HepG2 (cell line): Measurements from ENCODE around the gene VSIG10L2. TPM values are rescaled to one million over a fixed set of nuclear protein-coding genes. Genes with fewer than 3 reads are reported as not detected.

Experiments used
- ATAC-seq: fragments of 200-7000 bp; cut with Tn5 transposase; 3 replicates; pipeline ENCODE4 v1.9.1; 2020; ENCODE audit warnings: mild to moderate bottlenecking, moderate library complexity
- BruUV-seq: library from RNA; stranded (reverse); fragments of 400-500 nt; replicated peaks from 2 replicates; lab custom pipeline; 2021; lab: Mats Ljungman, UMichigan
- CTCF ChIA-PET: fragments of 300-600 bp; formaldehyde crosslinking; extraction: SDS; loops from one replicate; lab custom pipeline; 2021; ENCODE audit warnings: low total read pairs, inconsistent platforms, low intra/inter-chr PET ratio; lab: Yijun Ruan, JAX
- POLR2A ChIA-PET: fragments of 350-600 bp; sonication (Branson Sonifier 250); formaldehyde crosslinking; loops from one replicate; lab custom pipeline; 2020; ENCODE audit warnings: antibody characterized with exemption, inconsistent platforms; lab: Yijun Ruan, JAX
- DNase-seq: peaks from one replicate; pipeline ENCODE4 v3.0.0-alpha.2; 2015; ENCODE audit warnings: low spot score
- FAIRE-seq: peaks from 3 replicates; lab custom pipeline; 2011; peaks lifted over from hg19 to GRCh38; lab: Jason Lieb, UNC
- H2AFZ ChIP-seq: one replicate; pipeline ENCODE4 v1.6.1; 2011; ENCODE audit warnings: low read length, inconsistent platforms
- H3K27ac ChIP-seq: fragments of 300-600 bp; 3 replicates; pipeline ENCODE4 v1.8.0; 2011; ENCODE audit warnings: mixed run types, mild to moderate bottlenecking, mixed read lengths, low read length, inconsistent platforms; ENCODE audit not compliant: insufficient read depth; ENCODE audit errors: extremely low read length
- H3K27me3 ChIP-seq, 2 experiments: fragments of 200-600 bp in 1 of 2; 2 replicates in 1 of 2; 3 replicates in 1 of 2; pipeline versions ENCODE4 v1.6.0 to v1.8.0; 2011; ENCODE audit warnings: low read length in 2 of 2, mild to moderate bottlenecking in 2 of 2, moderate library complexity in 2 of 2, inconsistent platforms in 1 of 2; ENCODE audit not compliant: insufficient read depth in 2 of 2, control insufficient read depth in 1 of 2
- H3K36me3 ChIP-seq, 2 experiments: fragments of 200-600 bp in 1 of 2; replicated peaks in 1 of 2; 2 replicates in 1 of 2; 3 replicates in 1 of 2; pipeline versions ENCODE4 v1.5.1 to v1.8.0; 2011; ENCODE audit warnings: low read length in 2 of 2, inconsistent platforms in 1 of 2; ENCODE audit not compliant: insufficient read depth in 2 of 2, control insufficient read depth in 1 of 2
- H3K4me1 ChIP-seq: 2 replicates; pipeline ENCODE4 v1.5.1; 2012; ENCODE audit warnings: low read length, inconsistent platforms; ENCODE audit not compliant: insufficient read depth
- H3K4me2 ChIP-seq: 2 replicates; pipeline ENCODE4 v1.6.0; 2011; ENCODE audit warnings: low read depth, low read length, inconsistent platforms
- H3K4me3 ChIP-seq, 3 experiments: fragments of 200-600 bp in 1 of 3; sonication (generic), shearing (Covaris generic) in 1 of 3; replicated peaks in 1 of 3; 2 replicates each; pipeline ENCODE4 v1.5.1; 2011 to 2016; ENCODE audit warnings: low read length in 3 of 3, inconsistent platforms in 2 of 3, low read depth in 2 of 3, mild to moderate bottlenecking in 2 of 3, control low read depth in 1 of 3, mixed read lengths in 1 of 3; ENCODE audit not compliant: insufficient read depth in 1 of 3
- H3K79me2 ChIP-seq: one replicate; pipeline ENCODE4 v1.6.1; 2011; ENCODE audit warnings: low read length, inconsistent platforms; ENCODE audit not compliant: insufficient read depth
- H3K9ac ChIP-seq: 2 replicates; pipeline ENCODE4 v1.6.0; 2011; ENCODE audit warnings: mild to moderate bottlenecking, low read depth, low read length, inconsistent platforms; ENCODE audit not compliant: insufficient read depth
- H3K9me3 ChIP-seq: 2 replicates; pipeline ENCODE4 v1.5.1; 2012; ENCODE audit warnings: mild to moderate bottlenecking, low read length
- H4K20me1 ChIP-seq: 2 replicates; pipeline ENCODE4 v1.6.0; 2011; ENCODE audit warnings: inconsistent platforms, mild to moderate bottlenecking, low read length, moderate library complexity; ENCODE audit not compliant: insufficient read depth
- CC2D1A ChIP-seq: sonication (generic); formaldehyde crosslinking; IDR thresholded peaks from 2 replicates; pipeline ENCODE4 v1.8.1; 2023; ENCODE audit warnings: mild to moderate bottlenecking, missing genetic modification reagents
- CERS6 ChIP-seq: sonication (generic); formaldehyde crosslinking; IDR thresholded peaks from 2 replicates; pipeline ENCODE4 v1.5.0; 2020; ENCODE audit warnings: missing genetic modification reagents
- HDAC1 ChIP-seq: sonication (generic); formaldehyde crosslinking; IDR thresholded peaks from 2 replicates; pipeline ENCODE4 v1.5.1; 2020; ENCODE audit warnings: mild to moderate bottlenecking, missing genetic modification reagents
- KLF16 ChIP-seq, 2 experiments: sonication (generic) in 1 of 2; formaldehyde crosslinking in 1 of 2; IDR thresholded peaks; 2 replicates each; pipeline versions ENCODE4 v1.6.1 to v1.8.0; 2016 to 2023; ENCODE audit warnings: missing genetic modification reagents in 2 of 2, missing compliant biosample characterization in 1 of 2
- MEF2D ChIP-seq: sonication (generic); formaldehyde crosslinking; IDR thresholded peaks from 2 replicates; pipeline ENCODE4 v1.5.1; 2020; ENCODE audit warnings: mild to moderate bottlenecking, missing genetic modification reagents
- MIER3 ChIP-seq: IDR thresholded peaks from 2 replicates; pipeline ENCODE4 v1.6.1; 2016; ENCODE audit warnings: missing compliant biosample characterization, borderline replicate concordance
- NR2F2 ChIP-seq: IDR thresholded peaks from 2 replicates; pipeline ENCODE4 v1.6.1; 2012; ENCODE audit warnings: low read depth, inconsistent platforms, borderline replicate concordance
- SATB2 ChIP-seq: sonication (generic); formaldehyde crosslinking; IDR thresholded peaks from 2 replicates; pipeline ENCODE4 v1.5.0; 2020; ENCODE audit warnings: missing genetic modification reagents
- SMARCE1 ChIP-seq: fragments of 450-650 bp; IDR thresholded peaks from 2 replicates; pipeline ENCODE4 v1.6.1; 2017; ENCODE audit warnings: borderline replicate concordance
- STAG1 ChIP-seq: sonication (generic); formaldehyde crosslinking; IDR thresholded peaks from 2 replicates; pipeline ENCODE4 v1.4.0; 2020; ENCODE audit warnings: missing genetic modification reagents
- SUZ12 ChIP-seq: fragments of 150-350 bp; IDR thresholded peaks from 2 replicates; pipeline ENCODE4 v1.6.1; 2014; ENCODE audit warnings: low read depth, low read length
- ZNF331 ChIP-seq: sonication (generic); formaldehyde crosslinking; IDR thresholded peaks from 2 replicates; pipeline ENCODE4 v1.4.0; 2020; ENCODE audit warnings: missing genetic modification reagents
- ZNF556 ChIP-seq: sonication (generic); formaldehyde crosslinking; IDR thresholded peaks from 2 replicates; pipeline ENCODE4 v1.4.0; 2020; ENCODE audit warnings: mild to moderate bottlenecking, missing genetic modification reagents, borderline replicate concordance
- ZNF761 ChIP-seq: sonication (generic); formaldehyde crosslinking; conservative IDR thresholded peaks from 2 replicates; pipeline ENCODE4 v1.4.0; 2020; ENCODE audit warnings: mild to moderate bottlenecking, missing genetic modification reagents
- WGBS: methylation state at CpG from one replicate; pipeline ENCODE4 v1.1.6; 2017; ENCODE audit warnings: low lambda C conversion rate; 5-methylcytosine and 5-hydroxymethylcytosine counted together
- in situ Hi-C: cut with HindIII; loops from 2 replicates; pipeline ENCODE4 v1.10.0; 2017; ENCODE audit warnings: low pct_unique_long_range_greater_than_20kb; ENCODE audit not compliant: extremely low pct_ligation_motif_present
- intact Hi-C: fragments of 100-400 bp; cut with micrococcal nuclease; formaldehyde crosslinking; loops from one replicate; pipeline ENCODE4 v1.10.0; 2022; ENCODE audit not compliant: unreplicated experiment
- polyA plus RNA-seq, 8 experiments: library from polyadenylated mRNA; depleted of rRNA in 3 of 8; stranded (reverse) in 7 of 8; unstranded in 1 of 8; fragments of >200 nt; fragmentation: Illumina TruSeq in 4 of 8; extraction: Trizol in 4 of 8; gene quantifications; 2 replicates each; pipeline versions ENCODE4 v1.2.1 to v1.2.3, GENCODE V29; 2011 to 2016; ENCODE audit warnings: low read depth in 4 of 8, missing spikeins in 1 of 8, mixed read lengths in 1 of 8; ENCODE audit not compliant: insufficient read depth in 1 of 8
- total RNA-seq, 5 experiments: library from RNA; depleted of rRNA; stranded (reverse); fragments of >200 nt; fragmentation: Illumina TruSeq; extraction: Trizol; gene quantifications; 2 replicates each; pipeline ENCODE4 v1.2.3, GENCODE V29; 2016; ENCODE audit warnings: low read depth in 1 of 5

VSIG10L2 gene
- total and polyA plus RNA-seq, 2 of the 13 experiments (the other 11 are each of a cell fraction or from before 2014, with no cell fraction given): 0.21 TPM; not detected in 1

GRCh38 chr11:125931116-125931515, 14.7 kb upstream of the VSIG10L2 start:
- TF ChIP-seq SUZ12: no peak
- TF ChIP-seq STAG1 (CRISPR knock-in tag): no peak
- TF ChIP-seq CC2D1A (CRISPR knock-in tag): no peak
- TF ChIP-seq HDAC1: no peak
- no peak for TF ChIP-seq ZNF761 (CRISPR knock-in tag)
- TF ChIP-seq ZNF331 (CRISPR knock-in tag): no peak
- no peak for TF ChIP-seq NR2F2
- TF ChIP-seq MEF2D (CRISPR knock-in tag): no peak
- no peak for TF ChIP-seq SATB2 (CRISPR knock-in tag)
- no peak for TF ChIP-seq KLF16 (CRISPR knock-in tag; IDR thresholded peaks at IDR 0.05)
- no peak for TF ChIP-seq SMARCE1
- TF ChIP-seq CERS6 (CRISPR knock-in tag): no peak
- no peak for TF ChIP-seq MIER3 (CRISPR knock-in tag)
- TF ChIP-seq ZNF556 (CRISPR knock-in tag): no peak
- POLR2A ChIA-PET: no interaction called here
- CTCF ChIA-PET: no interaction called here
- H3K9me3 ChIP-seq: no peaks in the 10 kb centered on the region
- no peaks in the 10 kb centered on the region for H4K20me1 ChIP-seq
- 30% methylated on average over 3 of the region's 3 CpGs for WGBS
- H3K4me3 ChIP-seq: no peak overlapping the region
- H3K4me2 ChIP-seq: no peak overlapping the region
- H3K9ac ChIP-seq: no peak overlapping the region
- ATAC-seq: no peak
- FAIRE-seq: no peak
- in situ Hi-C loops: no loop called here
- BruUV-seq: no TSS peak
- H3K27ac ChIP-seq: no peak overlapping the region
- no peaks in the 10 kb centered on the region for H3K79me2 ChIP-seq
- no peaks in the 10 kb centered on the region for H3K36me3 ChIP-seq
- H3K27me3 ChIP-seq: 0 out of 5 replicates have a peak, but pooled peaks cover 0 to 8% of the 10 kb centered on the region in 2 experiments
- H3K4me1 ChIP-seq: peaks cover 32% of the 10 kb centered on the region
- intact Hi-C loops: no loop called here
- no peak overlapping the region for H2AFZ ChIP-seq
- DNase-seq: no peak
